ENCODE results near the gene KCNH4.
"Not testable (repeated sequence)": the region's sequence is repeated elsewhere in the genome, so short reads cannot be mapped to it uniquely, and the experiment has no call there.

The KCNH4 gene

GRCh38 chr17:42178817-42179216 is 2.1 kb downstream of the KCNH4 start:
- no peak for DNase-seq

- no peak for DNase-seq
Measured at GRCh38 chr17:42177684-42178083, 3.3 kb downstream of the KCNH4 start.

GRCh38 chr17:42174126-42174783 is 6.7 kb downstream of the KCNH4 start:
- no peak for DNase-seq

- no peak for DNase-seq
Measured at GRCh38 chr17:42171831-42172230, 9.1 kb downstream of the KCNH4 start.

GRCh38 chr17:42169351-42169750 is 11.6 kb downstream of the KCNH4 start:
- DNase-seq, result no peak

GRCh38 chr17:42167807-42168206 is 13.1 kb downstream of the KCNH4 start:
- DNase-seq, result no peak

- no peak for DNase-seq
Measured at GRCh38 chr17:42166196-42166763, 14.7 kb downstream of the KCNH4 start.

GRCh38 chr17:42165751-42166150 is 15.2 kb downstream of the KCNH4 start:
- no peak for DNase-seq

- DNase-seq, result no peak
Measured at GRCh38 chr17:42163696-42164407, 17.1 kb downstream of the KCNH4 start.

- no peak for DNase-seq
Measured at GRCh38 chr17:42163113-42163512, 17.8 kb downstream of the KCNH4 start.

- no peak for DNase-seq
Measured at GRCh38 chr17:42160531-42160910, 20.4 kb downstream of the KCNH4 start.

- no peak for DNase-seq
Measured at GRCh38 chr17:42159796-42160530, 21.0 kb downstream of the KCNH4 start.

GRCh38 chr17:42155614-42156045 is 25.3 kb downstream of the KCNH4 start:
- no peak for DNase-seq

GRCh38 chr17:42153919-42154742 is 26.8 kb downstream of the KCNH4 start:
- no peak for DNase-seq

GRCh38 chr17:42146911-42147607 is 33.9 kb downstream of the KCNH4 start:
- no peak for DNase-seq

- DNase-seq, result not testable (repeated sequence)
Measured at GRCh38 chr17:42143138-42143537, 37.8 kb downstream of the KCNH4 start.

- DNase-seq, result peak; percentile 85
Measured at GRCh38 chr17:42142371-42142896, 38.5 kb downstream of the KCNH4 start.

GRCh38 chr17:42141382-42141781 is 39.6 kb downstream of the KCNH4 start:
- no peak for DNase-seq

GRCh38 chr17:42140690-42141089 is 40.3 kb downstream of the KCNH4 start:
- DNase-seq, result not testable (repeated sequence)

- DNase-seq, result no peak
Measured at GRCh38 chr17:42138749-42139492, 42.0 kb downstream of the KCNH4 start.

- DNase-seq, result no peak
Measured at GRCh38 chr17:42136654-42137051, 44.3 kb downstream of the KCNH4 start.

Data from fibroblast of skin of abdomen (primary cell).